GM18502 (cell line): ENCODE data around the gene CYB5R2.
A peak's percentile ranks its signal among the peaks of the same experiment; 100 is the strongest.
"Not testable (repeated sequence)": the region's sequence is repeated elsewhere in the genome, so short reads cannot be mapped to it uniquely, and the experiment has no call there.

ENCODE experiments used
- ATAC-seq: cut with Tn5 transposase; IDR thresholded peaks from one replicate; pipeline ENCODE4 v1.9.1; 2021; ENCODE audit warnings: mild to moderate bottlenecking; ENCODE audit not compliant: unreplicated experiment, poor library complexity

CYB5R2 gene

GRCh38 chr11:7671347-7672215, 1.7 kb downstream of the CYB5R2 start:
- ATAC-seq: peak; percentile 67

- ATAC-seq: no peak
Measured at GRCh38 chr11:7670641-7671040, 2.7 kb downstream of the CYB5R2 start.

- no peak for ATAC-seq
Measured at GRCh38 chr11:7668911-7669310, 4.4 kb downstream of the CYB5R2 start.

GRCh38 chr11:7668464-7668863, 4.8 kb downstream of the CYB5R2 start:
- ATAC-seq: no peak

GRCh38 chr11:7667460-7667859, 5.8 kb downstream of the CYB5R2 start:
- ATAC-seq: no peak

GRCh38 chr11:7666292-7666866, 6.9 kb downstream of the CYB5R2 start:
- ATAC-seq: no peak

- ATAC-seq: peak; percentile 97
Measured at GRCh38 chr11:7665473-7666291, 7.6 kb downstream of the CYB5R2 start.

- no peak for ATAC-seq
Measured at GRCh38 chr11:7664867-7665266, 8.4 kb downstream of the CYB5R2 start.

GRCh38 chr11:7663531-7663930, 9.8 kb downstream of the CYB5R2 start:
- ATAC-seq: not testable (repeated sequence)

- no peak for ATAC-seq
Measured at GRCh38 chr11:7657306-7658025, 15.8 kb downstream of the CYB5R2 start.

GRCh38 chr11:7656704-7657103, 16.6 kb downstream of the CYB5R2 start:
- no peak for ATAC-seq

- ATAC-seq: no peak
Measured at GRCh38 chr11:7655253-7656217, 17.8 kb downstream of the CYB5R2 start.

GRCh38 chr11:7654195-7654705, 19.1 kb downstream of the CYB5R2 start:
- ATAC-seq: no peak

GRCh38 chr11:7651700-7652099, 21.6 kb downstream of the CYB5R2 start:
- no peak for ATAC-seq

- ATAC-seq: no peak
Measured at GRCh38 chr11:7651140-7651551, 22.2 kb downstream of the CYB5R2 start.

GRCh38 chr11:7648264-7648663, 25.0 kb downstream of the CYB5R2 start:
- ATAC-seq: no peak

GRCh38 chr11:7646866-7647265, 26.4 kb downstream of the CYB5R2 start:
- ATAC-seq: no peak

- ATAC-seq: no peak
Measured at GRCh38 chr11:7645206-7645605, 28.1 kb downstream of the CYB5R2 start.

- no peak for ATAC-seq
Measured at GRCh38 chr11:7643314-7643713, 30.0 kb downstream of the CYB5R2 start.
